Small intestine (tissue), 7 donors: ENCODE measurements around the gene CCDC124. TPM values are rescaled to one million over a fixed set of nuclear protein-coding genes. Genes with fewer than 3 reads are reported as not detected.

Experiments
- DNase-seq, 2 donors: peaks; one replicate each; pipeline versions ENCODE4 v3.0.0 to v3.0.0-alpha.2; 2013
- FAIRE-seq: peaks from 2 replicates; lab custom pipeline; 2012; peaks lifted over from hg19 to GRCh38; lab: Jason Lieb, UNC
- H3K27ac ChIP-seq, 3 donors: one replicate each; pipeline ENCODE4 v1.5.1; 2013; ENCODE audit warnings: low read length in 2 of 3, mild to moderate bottlenecking in 2 of 3, control low read depth in 1 of 3, inconsistent platforms in 1 of 3, low read depth in 1 of 3, moderate library complexity in 1 of 3
- H3K27me3 ChIP-seq, 3 donors: one replicate each; pipeline ENCODE4 v1.6.1; 2013; ENCODE audit warnings: low read length in 3 of 3, inconsistent platforms in 1 of 3; ENCODE audit not compliant: control insufficient read depth in 3 of 3, insufficient read depth in 3 of 3
- H3K36me3 ChIP-seq, 3 donors: one replicate each; pipeline ENCODE4 v1.6.1; 2013; ENCODE audit warnings: low read length in 3 of 3, inconsistent platforms in 1 of 3, low read depth in 1 of 3, mild to moderate bottlenecking in 1 of 3, moderate library complexity in 1 of 3; ENCODE audit not compliant: control insufficient read depth in 3 of 3, insufficient read depth in 2 of 3
- H3K4me1 ChIP-seq, 3 donors: one replicate each; pipeline ENCODE4 v1.6.1; 2013; ENCODE audit warnings: low read length in 2 of 3, inconsistent platforms in 1 of 3, low read depth in 1 of 3, mild to moderate bottlenecking in 1 of 3, moderate library complexity in 1 of 3; ENCODE audit not compliant: control insufficient read depth in 3 of 3, insufficient read depth in 2 of 3
- H3K4me3 ChIP-seq, 3 donors: one replicate each; pipeline ENCODE4 v1.5.1; 2013; ENCODE audit warnings: low read length in 3 of 3, control low read depth in 1 of 3, inconsistent platforms in 1 of 3, low read depth in 1 of 3, mild to moderate bottlenecking in 1 of 3, moderate library complexity in 1 of 3
- H3K9me3 ChIP-seq, 2 donors: one replicate each; pipeline ENCODE4 v1.6.1; 2013; ENCODE audit warnings: low read depth in 1 of 2, low read length in 1 of 2; ENCODE audit not compliant: control insufficient read depth in 2 of 2, insufficient read depth in 1 of 2
- WGBS, 3 donors: extraction: QIAGEN DNeasy Blood & Tissue Kit; methylation state at CpG; one replicate each; pipeline ENCODE4 v1.1.7; 2013; 5-methylcytosine and 5-hydroxymethylcytosine counted together
- polyA plus RNA-seq, 4 donors: library from polyadenylated mRNA; stranded (reverse) in 3 of 4; unstranded in 1 of 4; fragments of 200-250 nt in 3 of 4; fragments of 120-200 nt in 1 of 4; gene quantifications; one replicate each; pipeline versions ENCODE4 v1.2.1 to v1.2.3, GENCODE V29; 2013
- donor health status: healthy with polysubstance abuse.
- donor health status: control.
- donor health status: control.
- donor health status: Bipolar disorder and iron deficiency.
- donor health status: healthy.

CCDC124 gene
- polyA plus RNA-seq, 4 donors: 42.2 to 111 (median 67.7) TPM

- Histone ChIP-seq H3K27ac (no peak overlapping the region), H3K4me3 (no peak overlapping the region), H3K9me3 (peaks cover 0 to 3% of the 10 kb centered on the region in 2 donors), H3K36me3 (no peaks in the 10 kb centered on the region), H3K27me3 (peaks cover 0 to 3% (median 0%) of the 10 kb centered on the region in 3 donors), H3K4me1 (no peaks in the 10 kb centered on the region)
- FAIRE-seq (no peak), DNase-seq (no peak)
Observed at GRCh38 chr19:17920527-17920926, 12.3 kb upstream of the CCDC124 start.

GRCh38 chr19:17922138-17922537 lies 10.7 kb upstream of the CCDC124 start:
- Histone ChIP-seq H3K36me3 (no peaks in the 10 kb centered on the region), H3K4me1 (no peaks in the 10 kb centered on the region), H3K27me3 (peaks cover 0 to 3% (median 0%) of the 10 kb centered on the region in 3 donors), H3K27ac (no peak overlapping the region), H3K9me3 (peaks cover 0 to 3% of the 10 kb centered on the region in 2 donors), H3K4me3 (no peak overlapping the region)
- 20 to 56% (median 36%) methylated on average over 3 of the region's 3 CpGs for WGBS, 3 donors
- no peak for DNase-seq
- FAIRE-seq: no peak

DNA sequence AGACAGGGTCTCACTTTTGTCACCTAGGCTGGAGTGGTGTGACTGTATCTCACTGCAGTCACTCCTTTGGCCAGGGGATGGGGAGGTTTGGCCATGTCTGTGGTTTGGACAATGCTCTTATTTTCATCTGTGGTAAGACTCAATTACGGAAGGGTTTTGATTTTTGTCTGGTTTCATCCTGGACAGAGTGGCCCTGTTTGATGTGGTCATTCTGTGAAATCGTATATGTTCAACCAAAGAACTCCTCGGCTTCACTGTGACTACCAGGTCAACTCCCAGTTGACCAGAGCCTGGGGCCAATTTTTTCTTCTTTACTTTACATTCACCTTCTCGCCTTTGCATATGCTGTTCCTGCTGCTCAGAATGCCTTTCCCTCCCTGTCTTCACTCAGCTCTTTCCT lies 6.8 kb upstream of the CCDC124 start:
- DNase-seq: no peak
- H3K4me1 ChIP-seq: no peaks in the 10 kb centered on the region
- H3K9me3 ChIP-seq: no peaks in the 10 kb centered on the region
- H3K27ac ChIP-seq: no peak overlapping the region
- FAIRE-seq: no peak
- H3K4me3 ChIP-seq: no peak overlapping the region
- 65 to 78% (median 73%) methylated on average over 4 of the region's 4 CpGs for WGBS, 3 donors
- H3K27me3 ChIP-seq: peaks cover 0 to 5% (median 0%) of the 10 kb centered on the region in 3 donors
- H3K36me3 ChIP-seq: no peaks in the 10 kb centered on the region

DNA sequence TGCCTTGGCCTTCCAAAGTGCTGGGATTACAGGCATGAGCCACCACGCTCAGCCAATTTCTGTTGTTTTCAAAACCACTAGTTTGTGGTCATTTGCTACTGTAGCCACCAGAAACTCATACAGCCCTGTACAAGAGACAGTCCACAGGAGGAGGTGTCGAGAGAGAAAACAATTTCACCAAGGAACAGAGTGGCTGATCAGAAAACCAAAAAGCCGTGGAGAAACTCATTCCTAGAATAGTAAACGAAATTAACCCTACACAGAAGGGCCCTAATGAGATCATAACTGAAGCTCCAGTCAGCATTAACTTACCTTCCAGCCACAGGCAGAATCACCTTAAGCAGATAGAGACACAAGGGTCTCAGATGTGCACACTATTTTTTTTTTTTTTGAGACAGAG lies 3.8 kb upstream of the CCDC124 start:
- DNase-seq: no peak
- Histone ChIP-seq H3K27ac (no peak overlapping the region), H3K4me1 (peaks cover 0 to 5% (median 4%) of the 10 kb centered on the region in 3 donors), H3K27me3 (peaks cover 0 to 10% (median 0%) of the 10 kb centered on the region in 3 donors), H3K9me3 (no peaks in the 10 kb centered on the region), H3K36me3 (no peaks in the 10 kb centered on the region), H3K4me3 (no peak overlapping the region)
- FAIRE-seq: no peak
- WGBS, 3 donors: 45 to 53% (median 49%) methylated on average over 4 of the region's 4 CpGs

DNA sequence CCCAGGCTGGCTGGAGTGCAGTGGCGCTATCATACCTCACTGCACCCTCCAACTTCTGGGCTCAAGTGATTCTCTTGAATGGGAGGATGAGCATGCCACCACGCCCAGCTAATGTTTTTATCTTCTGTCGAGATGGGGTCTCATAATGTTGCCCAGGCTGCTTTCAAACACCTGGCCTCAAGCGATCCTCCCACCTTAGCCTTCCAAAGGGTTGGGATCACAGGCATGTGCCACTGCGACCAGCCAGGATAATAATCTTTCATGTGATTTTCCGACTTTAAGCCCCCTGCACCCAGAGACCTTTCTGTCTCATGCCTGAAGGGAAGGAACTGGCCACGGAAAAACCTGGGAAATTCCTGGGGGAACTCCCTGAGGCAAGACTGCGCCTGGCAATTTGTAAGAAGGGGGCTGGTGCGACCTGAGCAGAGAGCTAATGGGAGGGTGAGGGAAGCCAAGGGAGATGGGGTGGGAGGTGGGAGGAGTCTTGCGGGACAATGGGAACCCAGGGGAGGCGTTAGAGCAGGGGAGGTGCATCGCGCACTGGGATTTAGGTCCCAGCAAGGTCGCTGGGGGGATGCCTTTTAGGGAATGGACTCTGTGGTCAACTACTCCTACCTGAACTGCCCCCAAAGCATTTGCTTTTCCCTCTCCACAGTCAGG lies 1.2 kb upstream of the CCDC124 start:
- H3K27me3 ChIP-seq: peaks cover 0 to 10% (median 0%) of the 10 kb centered on the region in 3 donors
- peaks cover 0 to 8% (median 0%) of the 10 kb centered on the region in 3 donors for H3K36me3 ChIP-seq
- H3K4me3 ChIP-seq: peak overlapping the region in 1 of 3 donors; percentile 89
- no peak overlapping the region for H3K27ac ChIP-seq
- DNase-seq: no peak
- 17 to 28% (median 26%) methylated on average over 14 of the region's 14 CpGs for WGBS, 3 donors
- no peak for FAIRE-seq
- no peaks in the 10 kb centered on the region for H3K9me3 ChIP-seq
- H3K4me1 ChIP-seq: peaks cover 0 to 5% (median 4%) of the 10 kb centered on the region in 3 donors

- 16 to 24% (median 21%) methylated on average over 19 of the region's 19 CpGs for WGBS, 3 donors
Observed at GRCh38 chr19:17933414-17934129, 757 bp downstream of the CCDC124 start.

GRCh38 chr19:17936379-17936778 lies 3.6 kb downstream of the CCDC124 start:
- Histone ChIP-seq H3K4me1 (peaks cover 0 to 5% (median 4%) of the 10 kb centered on the region in 3 donors), H3K36me3 (peaks cover 0 to 39% (median 0%) of the 10 kb centered on the region in 3 donors), H3K27ac (no peak overlapping the region), H3K4me3 (no peak overlapping the region), H3K9me3 (no peaks in the 10 kb centered on the region), H3K27me3 (peaks cover 0 to 5% (median 0%) of the 10 kb centered on the region in 3 donors)
- DNase-seq: no peak
- WGBS, 3 donors: 91 to 97% (median 92%) methylated on average over 21 of the region's 21 CpGs
- FAIRE-seq: no peak

More at GRCh38 chr19:17933414-17934129, 757 bp downstream of the CCDC124 start:
- no peak overlapping the region for H3K27ac ChIP-seq
- no peak for DNase-seq
- no peaks in the 10 kb centered on the region for H3K9me3 ChIP-seq
- H3K36me3 ChIP-seq: peaks cover 0 to 23% (median 0%) of the 10 kb centered on the region in 3 donors
- peaks cover 0 to 10% (median 0%) of the 10 kb centered on the region in 3 donors for H3K27me3 ChIP-seq
- FAIRE-seq: no peak
- peak overlapping the region; percentile 71 to 89 (median 72) for H3K4me3 ChIP-seq
- peaks cover 0 to 5% (median 4%) of the 10 kb centered on the region in 3 donors for H3K4me1 ChIP-seq

DNA sequence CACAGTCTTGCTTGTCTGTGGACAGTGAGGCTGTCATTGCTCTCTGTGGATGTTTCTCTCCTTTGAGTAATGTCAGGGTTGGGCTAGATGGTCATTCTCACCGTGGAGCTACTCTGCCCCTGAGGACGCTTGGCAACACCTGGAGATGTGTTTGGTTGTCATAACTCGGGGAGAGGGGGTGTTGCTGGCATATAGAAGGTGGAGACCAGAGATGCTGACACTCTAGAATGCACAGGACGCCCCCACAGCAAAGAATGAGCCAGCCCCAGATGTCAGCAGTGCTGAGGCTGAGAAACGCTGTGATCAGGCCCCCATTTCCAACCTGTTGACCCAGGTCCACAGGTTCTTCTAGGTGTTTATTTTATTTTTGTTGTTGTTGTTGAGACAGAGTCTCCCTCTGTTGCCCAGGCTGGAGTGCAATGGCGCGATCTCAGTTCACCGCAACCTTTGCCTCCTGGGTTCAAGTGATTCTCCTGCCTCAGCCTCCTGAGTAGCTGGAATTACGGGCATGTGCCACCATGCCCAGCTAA lies 4.6 kb downstream of the CCDC124 start:
- Histone ChIP-seq H3K36me3 (peaks cover 0 to 47% (median 0%) of the 10 kb centered on the region in 3 donors), H3K9me3 (no peaks in the 10 kb centered on the region), H3K4me3 (no peak overlapping the region), H3K27ac (no peak overlapping the region), H3K4me1 (peaks cover 0 to 13% (median 4%) of the 10 kb centered on the region in 3 donors), H3K27me3 (no peaks in the 10 kb centered on the region)
- FAIRE-seq (no peak), DNase-seq (no peak)
- 87 to 90% (median 87%) methylated on average over 9 of the region's 9 CpGs for WGBS, 3 donors
